HG02759 (cell line): ENCODE data around the gene SPDYE1.
"Not testable (repeated sequence)": the region's sequence is repeated elsewhere in the genome, so short reads cannot be mapped to it uniquely, and the experiment has no call there.

Experiments
- ATAC-seq: cut with Tn5 transposase; IDR thresholded peaks from one replicate; pipeline ENCODE4 v1.9.1; 2021; ENCODE audit warnings: mild to moderate bottlenecking, moderate library complexity; ENCODE audit not compliant: unreplicated experiment

SPDYE1 gene

DNA sequence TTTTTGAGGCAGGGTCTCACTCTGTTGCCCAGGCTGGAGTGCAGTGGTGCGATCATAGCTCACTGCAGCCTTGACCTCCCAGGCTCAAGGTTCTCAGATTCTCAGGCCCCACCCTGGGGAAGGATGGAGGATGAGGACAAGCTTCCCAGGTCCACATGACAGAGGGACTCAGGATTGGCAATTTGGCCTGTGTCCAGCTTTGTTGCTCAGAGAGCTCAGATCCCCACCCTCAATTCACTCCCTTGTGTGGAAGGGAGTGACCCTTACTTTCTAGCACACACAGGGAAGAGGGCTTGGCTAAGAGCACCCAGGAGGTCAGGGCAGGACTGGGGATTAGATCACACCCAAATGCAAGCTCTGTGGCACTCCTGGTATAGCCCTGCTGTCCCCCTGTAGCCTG lies 6.9 kb upstream of the SPDYE1 start:
- ATAC-seq: not testable (repeated sequence)

DNA sequence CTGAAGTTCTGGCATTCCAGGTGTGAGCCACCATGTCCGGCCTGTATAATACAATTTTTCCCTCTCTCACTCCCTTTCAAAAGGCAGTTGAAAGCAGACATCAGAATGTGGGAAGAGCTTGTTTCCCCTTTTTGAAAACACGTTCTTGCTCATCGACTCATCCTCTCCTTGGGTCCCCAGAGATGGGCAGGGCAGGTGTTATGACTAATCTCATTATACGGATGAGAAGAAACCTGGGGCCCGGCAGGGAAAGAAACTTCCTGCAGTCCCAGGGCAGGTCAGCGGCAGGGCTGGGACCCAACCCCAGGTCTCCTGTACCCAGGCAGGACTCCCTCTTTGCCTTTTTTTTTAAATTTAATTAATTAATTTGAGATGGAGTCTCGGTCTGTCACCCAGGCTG lies 4.8 kb upstream of the SPDYE1 start:
- peak; percentile 96 for ATAC-seq

DNA sequence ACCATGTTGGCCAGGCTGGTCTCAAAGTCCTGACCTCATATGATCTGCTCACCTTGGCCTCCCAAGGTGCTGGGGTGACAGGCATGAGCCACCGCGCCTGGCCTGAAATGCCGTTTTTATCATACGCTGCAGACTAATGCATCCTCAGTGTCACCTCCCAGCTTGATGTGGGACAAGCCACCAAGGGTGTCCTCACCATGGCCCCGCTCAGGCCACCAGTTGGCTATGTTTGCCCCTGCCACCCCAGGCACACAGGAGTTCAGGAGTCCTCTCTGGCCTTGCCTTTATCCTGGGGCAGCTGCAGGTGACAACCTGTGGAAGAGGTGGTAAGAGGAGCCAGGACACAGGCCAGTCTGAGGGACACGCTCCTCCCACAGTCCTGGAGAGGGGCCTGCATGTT lies 3.0 kb upstream of the SPDYE1 start:
- ATAC-seq: not testable (repeated sequence)

DNA sequence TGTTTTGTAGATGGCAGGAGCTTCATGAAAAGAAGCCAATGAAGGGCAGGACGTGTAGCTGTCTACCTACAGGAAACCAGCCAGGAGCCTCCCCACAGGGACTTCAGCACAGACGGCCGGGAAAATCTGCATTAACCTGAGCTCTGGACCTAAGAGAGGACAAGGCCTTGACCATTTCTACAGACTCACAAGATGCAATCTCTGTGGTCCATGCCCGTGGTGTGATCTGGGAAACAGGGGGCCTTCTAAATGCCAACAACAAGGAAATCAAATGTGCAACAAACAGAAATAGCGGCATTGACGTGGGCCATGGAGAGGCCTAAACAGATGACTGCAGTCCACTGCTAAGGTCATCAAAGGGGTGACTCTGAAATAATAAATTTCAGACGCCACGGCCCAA lies 14.4 kb downstream of the SPDYE1 start:
- ATAC-seq: not testable (repeated sequence)

DNA sequence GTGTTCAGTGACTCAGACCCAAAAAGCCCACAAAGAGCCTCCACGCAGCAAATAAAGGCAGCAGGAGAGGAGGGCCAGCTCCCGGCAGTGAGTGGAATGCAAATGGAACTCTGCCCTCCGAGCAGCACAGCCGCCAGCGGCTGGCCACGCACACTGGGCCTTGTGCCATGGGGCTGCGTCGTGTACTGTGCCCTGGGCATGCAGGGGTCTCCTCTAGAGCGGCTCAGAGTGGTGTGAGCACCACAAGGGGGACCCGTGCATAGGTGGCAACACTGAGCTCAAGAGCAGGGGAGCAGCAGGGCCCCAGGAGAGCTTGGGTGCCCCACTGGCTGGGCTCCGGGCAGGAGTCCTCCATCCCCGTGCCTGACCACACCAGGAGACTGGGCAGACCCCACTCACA lies 17.4 kb downstream of the SPDYE1 start:
- not testable (repeated sequence) for ATAC-seq

DNA sequence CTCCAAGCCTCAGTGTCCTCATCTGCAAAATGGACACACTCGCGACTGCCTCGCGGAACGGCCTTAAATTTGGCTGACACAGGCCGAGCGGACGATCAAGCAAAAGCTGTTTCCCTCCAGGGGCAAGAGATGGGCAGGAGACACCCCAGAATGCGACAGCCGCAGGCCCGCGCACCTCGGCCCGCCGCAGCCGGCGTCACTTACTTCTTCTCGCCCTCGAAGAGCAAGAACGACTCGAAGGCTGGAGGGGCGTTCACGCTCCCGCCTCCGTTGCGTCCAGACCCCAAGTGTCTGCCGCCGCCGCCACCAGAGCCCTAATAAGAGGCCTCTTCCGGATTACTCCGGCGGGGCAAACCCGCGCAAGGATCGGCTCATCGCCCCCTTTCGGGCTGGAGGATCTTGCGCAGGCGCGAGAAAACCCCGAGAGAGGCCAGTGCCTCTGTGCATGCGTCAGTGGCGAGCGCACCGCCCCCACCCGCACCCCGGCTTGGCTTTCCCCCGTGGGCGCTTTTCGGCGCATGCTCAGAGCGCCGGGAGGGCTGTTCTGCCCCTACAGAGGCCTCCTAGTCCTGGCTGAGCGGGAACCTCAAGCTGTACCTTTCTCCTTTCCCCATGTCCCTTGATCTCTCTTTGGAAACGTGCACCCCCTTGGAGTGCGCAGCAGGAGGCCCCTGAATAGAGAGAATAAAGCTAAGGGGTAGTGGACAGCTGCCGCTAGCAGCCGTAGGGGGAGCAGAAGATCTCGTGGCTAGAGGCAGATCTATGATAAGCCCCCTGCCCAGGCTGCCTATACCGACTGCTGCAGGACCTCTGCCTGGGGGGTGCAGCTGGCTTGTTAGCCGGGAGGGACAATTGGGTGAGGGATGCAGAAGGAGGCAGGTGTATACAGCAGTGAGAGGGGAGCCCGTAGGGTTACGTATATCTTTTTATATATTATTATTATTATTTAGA lies 21.4 kb downstream of the SPDYE1 start:
- ATAC-seq: peak; percentile 97

DNA sequence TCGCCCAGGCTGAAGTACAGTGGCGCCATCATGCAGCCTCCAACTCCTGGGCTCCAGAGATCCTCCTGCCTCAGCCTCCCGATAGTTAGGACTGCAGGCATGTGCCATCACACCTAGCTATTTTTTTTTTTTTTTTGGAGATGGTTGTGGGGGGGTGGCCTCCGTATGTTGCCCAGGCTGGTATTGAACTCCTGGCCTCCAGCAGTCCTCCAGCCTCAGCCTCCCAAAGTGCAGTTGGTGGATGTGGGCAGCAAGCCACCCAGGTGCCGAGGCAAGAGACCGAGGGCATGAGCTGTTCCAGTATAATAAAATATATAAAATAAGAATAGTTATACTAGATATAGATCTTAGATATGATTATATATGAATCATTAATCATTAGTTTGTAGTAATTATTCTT lies 22.1 kb downstream of the SPDYE1 start:
- not testable (repeated sequence) for ATAC-seq

DNA sequence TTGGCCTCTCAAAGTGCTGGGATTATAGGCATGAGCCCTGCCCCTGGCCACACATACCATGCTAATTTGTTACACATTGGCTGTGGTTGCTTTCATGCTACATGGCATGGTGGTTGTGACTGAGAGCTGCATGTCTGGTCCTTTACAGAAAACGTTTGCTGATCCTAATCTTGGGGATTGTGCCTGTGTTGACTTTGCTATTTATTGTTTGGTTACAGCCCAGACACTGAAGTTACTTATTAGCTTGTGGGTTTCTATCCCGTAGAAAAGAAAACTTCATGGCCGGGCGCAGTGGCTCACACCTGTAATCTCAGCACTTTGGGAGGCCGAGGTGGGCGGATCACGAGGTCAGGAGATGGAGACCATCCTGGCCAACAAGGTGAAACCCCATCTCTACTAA lies 24.4 kb downstream of the SPDYE1 start:
- ATAC-seq: not testable (repeated sequence)

DNA sequence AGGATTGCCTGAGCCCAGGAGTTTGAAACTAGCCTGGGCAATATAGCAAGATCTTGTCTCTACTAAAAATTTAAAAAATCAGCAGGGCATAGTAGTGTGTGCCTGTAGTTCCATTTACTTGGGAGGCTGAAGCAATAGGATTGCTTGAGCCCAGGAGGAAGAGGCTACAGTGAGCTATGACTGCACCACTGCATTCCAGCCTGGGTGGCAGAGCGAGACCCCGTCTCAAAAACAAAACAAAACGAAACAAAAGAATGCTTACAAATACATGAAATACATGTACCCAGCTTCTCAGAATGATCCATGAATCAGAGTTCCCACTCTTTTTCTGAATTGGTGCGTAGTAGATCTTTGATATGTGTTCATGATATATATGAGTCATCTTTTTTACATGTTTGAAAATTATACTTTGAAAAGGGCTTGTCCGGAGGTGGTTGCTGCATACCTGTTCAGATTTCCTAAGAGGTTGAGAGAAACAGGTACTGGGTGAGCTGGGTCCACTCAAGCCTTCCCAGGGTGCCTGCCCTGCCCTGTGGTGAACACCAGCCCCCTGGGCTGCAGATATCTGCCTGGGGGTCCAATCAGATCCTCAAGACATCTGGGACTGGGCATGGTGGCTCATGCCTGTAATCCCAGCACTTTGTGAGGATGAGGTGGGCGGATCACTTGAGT lies 25.2 kb downstream of the SPDYE1 start:
- ATAC-seq: not testable (repeated sequence)

DNA sequence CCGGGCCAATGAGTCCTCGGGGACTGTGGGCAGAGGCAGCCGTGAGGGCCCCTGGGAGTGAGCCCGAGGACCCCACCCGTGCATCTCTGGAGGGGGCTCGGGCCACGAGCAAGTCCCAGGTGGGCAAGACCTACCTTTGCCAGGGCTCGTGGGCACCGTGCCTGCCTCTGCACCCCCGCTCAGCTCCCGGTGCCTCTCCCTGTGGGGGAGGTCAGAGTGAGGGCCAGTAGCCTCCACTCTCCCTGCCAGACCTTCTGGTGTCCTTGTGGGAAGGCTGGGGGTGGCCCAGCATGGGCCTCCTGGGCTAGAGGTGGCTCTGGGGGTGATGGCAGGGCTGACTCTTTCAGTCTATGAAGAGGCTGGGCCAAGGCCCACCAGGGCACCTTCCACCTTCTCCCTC lies 31.7 kb downstream of the SPDYE1 start:
- not testable (repeated sequence) for ATAC-seq

DNA sequence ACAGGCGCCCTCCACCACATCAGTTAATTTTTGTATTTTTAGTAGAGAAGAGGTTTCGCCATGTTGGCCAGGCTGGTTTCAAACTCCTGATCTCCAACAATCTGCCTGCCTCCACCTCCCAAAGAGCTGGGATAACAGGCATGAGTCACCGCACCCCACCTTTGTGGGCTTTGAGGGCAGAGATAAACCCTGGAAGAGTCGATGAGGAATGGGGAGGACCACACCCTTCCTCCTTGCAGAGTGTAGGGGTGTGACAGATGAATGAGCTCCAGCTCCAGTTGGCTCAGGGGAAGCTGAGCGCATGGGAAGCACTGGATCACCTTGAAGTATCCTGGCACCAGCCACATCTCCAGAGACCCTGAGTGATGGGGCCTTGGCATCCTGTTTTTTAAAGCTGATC lies 32.3 kb downstream of the SPDYE1 start:
- not testable (repeated sequence) for ATAC-seq

DNA sequence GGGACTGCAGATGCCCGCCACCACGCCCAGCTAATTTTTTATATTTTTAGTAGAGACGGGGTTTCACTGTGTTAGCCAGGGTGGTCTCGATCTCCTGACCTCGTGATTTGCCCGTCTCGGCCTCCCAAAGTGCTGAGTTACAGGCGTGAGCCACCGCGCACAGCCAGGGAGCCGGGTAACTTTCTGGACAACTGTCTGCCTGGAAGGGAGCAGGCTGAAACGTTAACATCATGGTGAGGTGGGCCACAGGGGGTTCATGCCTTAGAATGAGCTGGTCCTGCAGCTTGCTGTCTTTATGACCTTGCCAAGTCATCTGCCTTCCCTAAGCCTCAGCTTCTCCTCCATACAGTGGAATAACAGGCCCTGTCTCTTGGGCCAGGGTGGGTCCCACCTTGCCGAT lies 33.6 kb downstream of the SPDYE1 start:
- ATAC-seq: not testable (repeated sequence)

DNA sequence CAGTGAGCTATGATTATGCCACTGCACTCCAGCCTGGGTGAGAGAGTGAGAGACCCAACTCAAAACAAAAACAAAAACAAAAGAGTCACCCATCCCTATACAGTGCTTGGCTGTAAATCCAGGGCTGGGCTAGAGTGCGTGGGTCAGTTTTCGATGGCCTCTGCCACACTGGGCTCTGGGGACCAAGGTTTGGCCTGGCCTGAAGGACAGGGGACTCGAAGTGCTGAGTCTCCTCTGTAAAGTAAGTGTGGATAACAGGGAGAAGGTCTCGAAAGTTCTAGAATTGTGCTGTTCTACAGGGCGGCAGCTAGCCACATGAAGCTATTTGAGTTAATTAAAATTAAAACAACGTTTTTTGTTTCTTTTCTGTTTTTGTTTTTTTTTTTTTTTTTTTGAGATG lies 34.3 kb downstream of the SPDYE1 start:
- not testable (repeated sequence) for ATAC-seq

DNA sequence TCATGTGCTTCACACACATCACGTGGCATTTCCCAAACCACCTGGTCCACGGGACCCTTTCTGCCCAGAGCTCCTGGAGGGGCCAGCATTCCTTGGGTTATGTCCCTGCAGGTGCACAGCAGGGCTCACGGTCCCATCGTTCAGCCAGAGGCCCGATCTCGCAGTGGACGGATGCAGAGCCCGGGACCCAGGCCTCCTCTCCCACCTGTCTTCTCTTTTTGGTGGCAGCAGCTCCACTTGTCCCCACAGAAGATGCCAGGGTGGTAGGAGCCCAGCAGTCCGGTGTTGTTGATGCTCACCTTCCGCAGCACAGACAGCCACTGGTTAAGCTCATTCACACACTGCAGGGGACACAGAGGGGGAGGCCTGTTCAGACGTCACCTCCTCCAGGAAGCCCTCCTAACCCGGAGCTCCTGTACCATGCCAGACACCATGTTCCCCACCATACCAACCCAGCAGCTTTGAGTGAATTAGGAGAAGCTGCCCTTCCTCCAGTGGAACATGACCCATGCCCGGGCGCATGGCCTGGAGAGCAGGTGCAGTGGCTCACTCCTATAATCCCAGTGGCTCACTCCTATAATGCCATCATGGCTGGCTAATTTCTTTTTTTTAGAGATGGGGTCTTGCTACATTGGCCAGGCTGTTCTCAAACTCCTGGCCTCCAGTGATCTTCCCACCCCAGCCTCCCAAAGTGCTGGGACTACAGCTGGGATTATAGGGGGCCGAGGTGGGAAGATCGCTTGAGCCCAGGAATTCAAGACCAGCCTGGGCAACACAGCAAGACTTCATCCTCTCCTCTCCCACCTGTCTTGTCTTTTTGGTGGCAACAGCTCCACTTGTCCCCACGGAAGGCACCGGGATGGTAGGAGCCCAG lies 36.5 kb downstream of the SPDYE1 start:
- not testable (repeated sequence) for ATAC-seq

DNA sequence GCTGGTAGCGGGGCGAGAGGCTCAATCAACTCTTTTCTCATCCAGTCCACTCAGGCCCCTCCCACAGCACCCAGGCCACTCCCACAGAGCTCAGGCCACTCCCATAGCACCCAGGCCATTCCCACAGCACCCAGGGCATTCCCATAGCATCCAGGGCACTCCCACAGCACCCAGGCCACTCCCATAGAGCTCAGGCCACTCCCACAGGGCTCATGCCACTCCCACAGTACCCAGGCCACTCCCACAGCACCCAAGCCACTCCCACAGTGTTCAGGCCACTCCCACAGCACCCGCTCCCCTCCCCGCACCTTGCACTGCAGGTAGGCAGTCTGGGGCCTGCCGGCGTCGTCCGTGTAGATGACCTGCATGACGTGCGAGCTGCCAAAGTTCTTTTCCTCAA lies 38.7 kb downstream of the SPDYE1 start:
- peak; percentile 22 for ATAC-seq

DNA sequence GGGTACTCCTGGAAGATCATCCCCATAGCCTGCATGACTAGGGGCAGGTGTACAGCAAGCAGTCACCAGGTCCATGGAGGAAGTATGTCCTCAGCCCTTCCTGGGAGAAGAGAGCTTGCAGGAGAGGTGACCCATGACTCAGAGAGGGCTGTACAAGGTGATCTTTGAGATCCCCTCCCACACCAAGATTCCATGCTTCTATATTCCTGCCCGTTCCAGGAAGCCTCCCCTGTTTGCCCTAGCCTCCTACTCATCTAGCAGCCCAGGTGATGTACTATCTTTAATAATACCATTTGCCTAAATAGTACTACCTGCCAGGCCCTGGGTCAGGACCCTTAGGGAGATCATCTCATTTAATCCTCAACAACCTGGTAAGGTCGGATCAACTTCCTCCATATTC lies 40.3 kb downstream of the SPDYE1 start:
- not testable (repeated sequence) for ATAC-seq

DNA sequence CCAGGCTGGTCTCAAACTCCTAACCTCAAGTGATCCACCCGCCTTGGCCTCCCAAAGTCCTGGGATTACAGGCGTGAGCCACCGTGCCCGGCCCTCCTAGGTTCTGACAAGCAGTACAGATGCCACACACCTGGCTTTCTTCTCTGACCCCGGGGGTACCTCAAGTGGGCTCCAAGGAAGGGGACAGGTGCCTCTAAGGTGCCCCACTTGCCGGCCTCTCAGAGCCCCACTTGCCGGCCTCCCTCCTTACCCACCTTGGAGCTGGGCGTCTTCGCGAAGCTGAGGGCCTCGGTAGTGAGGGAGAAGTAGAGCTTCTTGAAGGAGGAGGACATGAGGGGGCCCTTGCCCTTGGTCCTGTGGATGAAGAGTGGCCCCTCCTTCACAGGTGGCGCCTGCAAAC lies 40.9 kb downstream of the SPDYE1 start:
- not testable (repeated sequence) for ATAC-seq

DNA sequence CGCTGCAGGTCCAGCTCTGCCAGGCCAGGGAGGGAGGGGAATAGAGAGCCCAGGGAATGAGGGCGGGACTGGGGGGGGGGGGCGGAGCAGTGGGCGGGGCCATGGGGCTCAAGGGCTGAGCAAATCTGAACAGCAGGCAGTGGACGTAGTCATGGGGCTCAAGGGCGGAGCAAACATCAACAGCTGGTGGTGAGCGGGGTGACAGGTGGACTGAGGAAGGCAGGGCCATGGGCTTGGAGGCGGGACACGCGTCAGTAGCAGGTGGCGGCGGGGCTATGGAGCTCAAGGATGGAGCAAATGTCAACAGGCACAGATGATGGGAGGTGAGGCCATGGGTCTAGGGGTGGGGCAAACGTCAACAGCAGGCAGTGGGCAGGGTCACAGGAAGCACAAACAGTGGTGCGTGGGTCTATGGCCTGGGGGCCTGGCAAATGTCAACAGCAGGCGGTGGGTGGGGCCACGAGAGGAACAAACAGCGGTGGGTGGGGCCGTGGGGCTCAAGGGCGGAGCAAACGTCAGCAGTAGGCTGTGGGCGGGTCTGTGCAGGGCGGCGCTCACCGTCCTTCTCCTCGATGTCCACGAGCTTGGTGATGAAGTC lies 41.4 kb downstream of the SPDYE1 start:
- ATAC-seq: peak; percentile 60

DNA sequence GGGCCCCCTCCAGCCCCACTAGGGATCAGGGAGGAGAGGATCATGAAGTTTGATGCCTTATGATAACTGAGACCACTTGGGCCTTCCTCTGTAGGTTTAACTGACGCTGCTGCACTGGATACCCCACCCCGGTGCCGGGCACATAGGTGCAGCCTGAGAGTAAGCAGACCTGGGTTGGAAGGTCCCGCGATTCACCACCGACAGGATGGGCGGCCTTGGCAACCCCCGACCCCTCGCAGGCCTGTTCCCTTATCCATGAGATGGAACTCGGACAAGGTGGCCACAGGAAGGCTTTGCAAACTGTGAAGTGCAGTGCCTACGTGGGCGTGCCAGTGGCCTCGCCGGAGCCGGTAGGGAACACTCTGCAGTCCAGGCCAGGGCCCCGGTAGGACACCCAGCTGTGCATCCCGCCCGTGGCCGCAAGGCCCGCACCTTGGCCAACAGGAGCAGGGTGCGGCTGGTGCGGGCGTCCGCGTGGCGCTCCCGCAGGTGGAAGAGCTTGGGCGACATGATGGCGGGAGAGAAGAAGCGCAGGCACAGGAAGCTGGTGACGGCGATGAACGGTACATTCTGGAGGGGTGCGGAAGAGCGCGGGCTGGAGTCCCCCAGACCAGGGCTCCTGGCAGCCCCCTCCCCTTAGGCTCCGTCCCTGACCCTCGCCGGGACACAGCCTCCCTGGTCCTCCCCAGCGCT lies 42.2 kb downstream of the SPDYE1 start:
- ATAC-seq: peak; percentile 0

DNA sequence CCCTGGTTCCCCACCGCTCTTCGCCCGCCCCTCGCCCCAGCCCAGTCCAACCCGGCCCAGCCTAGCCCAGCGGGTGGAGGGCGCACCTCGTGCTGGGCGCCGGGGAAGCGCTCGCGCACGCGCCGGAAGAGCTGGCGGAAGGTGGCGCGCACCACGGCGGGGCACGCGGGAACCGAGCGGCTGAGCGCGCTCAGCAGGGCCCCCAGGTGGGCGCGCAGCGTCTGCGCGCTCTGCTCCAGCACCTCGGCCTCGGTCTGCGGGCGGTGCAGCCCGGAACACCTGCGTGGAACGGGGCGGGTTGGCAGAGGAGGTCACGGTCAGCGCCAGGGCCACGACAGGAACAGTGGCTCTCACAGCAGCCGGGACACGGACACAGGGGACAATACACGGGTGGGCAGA lies 42.8 kb downstream of the SPDYE1 start:
- peak; percentile 57 for ATAC-seq
